ENCODE measurements around the gene THAP5. TPM values are rescaled to one million over a fixed set of nuclear protein-coding genes. Genes with fewer than 3 reads are reported as not detected.

THAP5 gene
- total RNA-seq, 2 experiments from 2014 or later, result 11.7 to 12.6 TPM

GRCh38 chr7:108613949-108614381, 44.5 kb upstream of the THAP5 start:
- intact Hi-C loops (cut with DNase I, micrococcal nuclease), result no loop called here
- H3K4me1 ChIP-seq (ENCODE audit: insufficient read depth, low read length), result no peaks in the 10 kb centered on the region
- H3K27me3 ChIP-seq (ENCODE audit: control insufficient read depth in 1 of 2, insufficient read depth in 2 of 2, low read length in 2 of 2), result no peaks in the 10 kb centered on the region
- H3K4me1 Mint-ChIP-seq (ENCODE audit: low read depth), result no peaks in the 10 kb centered on the region
- no peaks in the 10 kb centered on the region for H3K9me3 ChIP-seq (ENCODE audit: control insufficient read depth in 1 of 2, insufficient read depth in 1 of 2, low read length in 2 of 2)
- no peaks in the 10 kb centered on the region for H3K9me3 Mint-ChIP-seq
- no peak overlapping the region for H3K27ac ChIP-seq (ENCODE audit: low read depth in 1 of 2, low read length in 2 of 2)
- no peak overlapping the region for H3K4me3 ChIP-seq (ENCODE audit: low read length)
- peaks cover 3% of the 10 kb centered on the region for H3K27me3 Mint-ChIP-seq
- no peak for TF ChIP-seq CTCF (IDR thresholded peaks at IDR 0.05)
- POLR2A ChIA-PET, result no interaction called here
- no peak overlapping the region for H3K27ac Mint-ChIP-seq
- H3K36me3 ChIP-seq (ENCODE audit: insufficient read depth, low read length), result no peaks in the 10 kb centered on the region
- DNase-seq, result no peak
- no peak for ATAC-seq (ENCODE audit: poor library complexity)
- H3K4me3 Mint-ChIP-seq, result no peak overlapping the region
- H3K36me3 Mint-ChIP-seq (ENCODE audit: low read depth), result no peaks in the 10 kb centered on the region
- CTCF ChIA-PET, result no interaction called here

DNA sequence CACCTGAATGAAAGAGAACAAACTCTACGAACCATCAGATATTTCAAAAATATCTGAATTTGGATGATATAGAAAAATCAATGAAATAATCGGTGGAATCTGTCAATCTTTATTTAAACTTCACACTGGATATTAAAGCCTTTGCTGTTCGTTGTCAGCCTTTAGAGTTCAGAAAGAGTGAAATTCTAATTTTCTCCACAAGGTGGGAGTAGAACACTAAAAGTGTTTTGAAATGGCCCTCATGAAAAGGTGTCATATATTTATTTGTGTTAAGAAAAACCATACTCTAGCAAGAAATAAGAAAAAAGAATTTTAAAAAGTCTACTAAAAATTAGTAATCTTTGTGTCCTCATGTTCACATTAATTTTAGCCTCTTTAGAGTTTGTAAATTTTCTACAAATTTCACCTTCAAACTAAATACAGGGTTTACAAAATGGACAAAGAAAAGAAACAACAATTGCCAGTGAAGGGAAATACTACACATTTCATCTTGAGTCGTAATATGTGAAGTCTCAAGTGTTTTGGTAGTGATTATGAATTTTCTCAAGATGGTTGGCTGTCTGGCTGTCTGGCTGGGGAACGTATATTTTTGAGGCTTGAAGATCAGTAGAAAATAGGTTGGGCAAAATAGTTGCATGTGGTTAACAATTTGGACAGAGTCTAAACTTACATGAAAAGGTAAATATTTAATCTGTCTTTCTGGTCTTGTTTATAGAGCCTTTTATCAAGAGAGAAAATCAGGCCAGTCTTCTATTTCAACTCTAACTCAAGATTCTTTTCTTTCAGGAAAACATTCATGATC, 43.8 kb upstream of the THAP5 start:
- Mint-ChIP-seq H3K4me1 (ENCODE audit: low read depth) (no peaks in the 10 kb centered on the region), H3K36me3 (ENCODE audit: low read depth) (no peaks in the 10 kb centered on the region), H3K27me3 (peaks cover 3% of the 10 kb centered on the region), H3K9me3 (no peaks in the 10 kb centered on the region), H3K27ac (no peak overlapping the region), H3K4me3 (no peak overlapping the region)
- Histone ChIP-seq H3K4me1 (ENCODE audit: insufficient read depth, low read length) (no peaks in the 10 kb centered on the region), H3K27ac (ENCODE audit: low read depth in 1 of 2, low read length in 2 of 2) (no peak overlapping the region), H3K27me3 (ENCODE audit: control insufficient read depth in 1 of 2, insufficient read depth in 2 of 2, low read length in 2 of 2) (no peaks in the 10 kb centered on the region), H3K36me3 (ENCODE audit: insufficient read depth, low read length) (no peaks in the 10 kb centered on the region), H3K4me3 (ENCODE audit: low read length) (no peak overlapping the region), H3K9me3 (ENCODE audit: control insufficient read depth in 1 of 2, insufficient read depth in 1 of 2, low read length in 2 of 2) (no peaks in the 10 kb centered on the region)
- DNase-seq (peak in 3 of 14 experiments; percentile 50 to 67 (median 61)), ATAC-seq (ENCODE audit: poor library complexity) (peak; percentile 48)
- intact Hi-C loops (cut with DNase I, micrococcal nuclease), result no loop called here
- TF ChIP-seq CTCF (IDR thresholded peaks at IDR 0.05), result peak; percentile 86
- POLR2A ChIA-PET, result no interaction called here
- CTCF ChIA-PET, result no interaction called here

GRCh38 chr7:108611268-108611667, 41.8 kb upstream of the THAP5 start:
- no peaks in the 10 kb centered on the region for H3K9me3 Mint-ChIP-seq
- Histone ChIP-seq H3K9me3 (ENCODE audit: control insufficient read depth in 1 of 2, insufficient read depth in 1 of 2, low read length in 2 of 2) (no peaks in the 10 kb centered on the region), H3K36me3 (ENCODE audit: insufficient read depth, low read length) (no peaks in the 10 kb centered on the region), H3K27me3 (ENCODE audit: control insufficient read depth in 1 of 2, insufficient read depth in 2 of 2, low read length in 2 of 2) (no peaks in the 10 kb centered on the region), H3K4me3 (ENCODE audit: low read length) (no peak overlapping the region), H3K4me1 (ENCODE audit: insufficient read depth, low read length) (no peaks in the 10 kb centered on the region), H3K27ac (ENCODE audit: low read depth in 1 of 2, low read length in 2 of 2) (no peak overlapping the region)
- TF ChIP-seq CTCF (IDR thresholded peaks at IDR 0.05), result no peak
- ATAC-seq (ENCODE audit: poor library complexity) (no peak), DNase-seq (no peak)
- ChIA-PET POLR2A (no interaction called here), CTCF (interaction anchor here (0.5 kb wide), 1 partner anchor 70 kb away, joined by 3 read pairs; no protein-coding TSS in a partner anchor)
- H3K4me1 Mint-ChIP-seq (ENCODE audit: low read depth), result no peaks in the 10 kb centered on the region
- no peaks in the 10 kb centered on the region for H3K36me3 Mint-ChIP-seq (ENCODE audit: low read depth)
- no peak overlapping the region for H3K4me3 Mint-ChIP-seq
- H3K27me3 Mint-ChIP-seq, result peaks cover 3% of the 10 kb centered on the region
- intact Hi-C loops (cut with DNase I, micrococcal nuclease), result no loop called here
- H3K27ac Mint-ChIP-seq, result no peak overlapping the region
